Stimulated activated CD4-positive, alpha-beta T cell treated with anti-CD3 and anti-CD28 coated beads, Interleukin-15, amount 100 ng/mL, for 24 hours (primary cell): Measurements from ENCODE around the gene SEPTIN11.

Experiments
- DNase-seq: peaks from one replicate; pipeline ENCODE4 v3.0.0-alpha.2; 2020

The SEPTIN11 gene

GRCh38 chr4:76949276-76950051 lies at the start of gene SEPTIN11:
Gene SEPTIN11 (plus strand): TSS chr4:76949752. CDS start chr4:76949904, 152 bp downstream.
- DNase-seq = peak; percentile 85

GRCh38 chr4:76902233-76902890 lies 47.2 kb upstream of the SEPTIN11 start:
- no peak for DNase-seq

- no peak for DNase-seq
Observed at GRCh38 chr4:76904646-76905190, 44.8 kb upstream of the SEPTIN11 start.

GRCh38 chr4:76905521-76905920 lies 44.0 kb upstream of the SEPTIN11 start:
- DNase-seq = no peak

- no peak for DNase-seq
Observed at GRCh38 chr4:76909711-76910110, 39.8 kb upstream of the SEPTIN11 start.

GRCh38 chr4:76920715-76921114 lies 28.8 kb upstream of the SEPTIN11 start:
- no peak for DNase-seq

- DNase-seq = no peak
Observed at GRCh38 chr4:76923619-76924357, 25.8 kb upstream of the SEPTIN11 start.

- no peak for DNase-seq
Observed at GRCh38 chr4:76926841-76927240, 22.7 kb upstream of the SEPTIN11 start.

- DNase-seq = no peak
Observed at GRCh38 chr4:76930685-76931084, 18.9 kb upstream of the SEPTIN11 start.

GRCh38 chr4:76931087-76931486 lies 18.5 kb upstream of the SEPTIN11 start:
- DNase-seq = no peak

GRCh38 chr4:76931576-76932276 lies 17.8 kb upstream of the SEPTIN11 start:
- no peak for DNase-seq

- no peak for DNase-seq
Observed at GRCh38 chr4:76939184-76939583, 10.4 kb upstream of the SEPTIN11 start.

GRCh38 chr4:76943129-76943620 lies 6.4 kb upstream of the SEPTIN11 start:
- DNase-seq = no peak

- DNase-seq = no peak
Observed at GRCh38 chr4:76943790-76944189, 5.8 kb upstream of the SEPTIN11 start.

- DNase-seq = no peak
Observed at GRCh38 chr4:76947369-76947768, 2.2 kb upstream of the SEPTIN11 start.

GRCh38 chr4:76948443-76949275 lies 893 bp upstream of the SEPTIN11 start:
- peak; percentile 71 for DNase-seq

- DNase-seq = peak; percentile 74
Observed at GRCh38 chr4:76950052-76950955, 752 bp downstream of the SEPTIN11 start.

- DNase-seq = peak; percentile 19
Observed at GRCh38 chr4:76950956-76951671, 1.6 kb downstream of the SEPTIN11 start.

- no peak for DNase-seq
Observed at GRCh38 chr4:76951672-76952010, 2.1 kb downstream of the SEPTIN11 start.

- no peak for DNase-seq
Observed at GRCh38 chr4:76952071-76952470, 2.5 kb downstream of the SEPTIN11 start.
